Measurements from ENCODE around the gene ATP2B3. TPM values are rescaled to one million over a fixed set of nuclear protein-coding genes. Genes with fewer than 3 reads are reported as not detected.
A peak's percentile ranks its signal among the peaks of the same experiment; 100 is the strongest.
"Not testable (repeated sequence)": the region's sequence is repeated elsewhere in the genome, so short reads cannot be mapped to it uniquely, and the experiment has no call there.

ATP2B3 gene
- total RNA-seq, 1 donor from 2014 or later: 0.60 TPM

- Mint-ChIP-seq H3K4me3 (ENCODE audit: low read depth) (peak overlapping the region; percentile 74), H3K4me1 (ENCODE audit: low read depth) (peaks cover 8% of the 10 kb centered on the region), H3K27me3 (peaks cover 4% of the 10 kb centered on the region), H3K9me3 (ENCODE audit: low read depth) (peaks cover 7% of the 10 kb centered on the region), H3K36me3 (ENCODE audit: insufficient read depth) (peaks cover 7% of the 10 kb centered on the region), H3K27ac (no peak overlapping the region)
- DNase-seq (ENCODE audit: low spot score, unreplicated experiment): no peak
- TF ChIP-seq, protein P1, sequence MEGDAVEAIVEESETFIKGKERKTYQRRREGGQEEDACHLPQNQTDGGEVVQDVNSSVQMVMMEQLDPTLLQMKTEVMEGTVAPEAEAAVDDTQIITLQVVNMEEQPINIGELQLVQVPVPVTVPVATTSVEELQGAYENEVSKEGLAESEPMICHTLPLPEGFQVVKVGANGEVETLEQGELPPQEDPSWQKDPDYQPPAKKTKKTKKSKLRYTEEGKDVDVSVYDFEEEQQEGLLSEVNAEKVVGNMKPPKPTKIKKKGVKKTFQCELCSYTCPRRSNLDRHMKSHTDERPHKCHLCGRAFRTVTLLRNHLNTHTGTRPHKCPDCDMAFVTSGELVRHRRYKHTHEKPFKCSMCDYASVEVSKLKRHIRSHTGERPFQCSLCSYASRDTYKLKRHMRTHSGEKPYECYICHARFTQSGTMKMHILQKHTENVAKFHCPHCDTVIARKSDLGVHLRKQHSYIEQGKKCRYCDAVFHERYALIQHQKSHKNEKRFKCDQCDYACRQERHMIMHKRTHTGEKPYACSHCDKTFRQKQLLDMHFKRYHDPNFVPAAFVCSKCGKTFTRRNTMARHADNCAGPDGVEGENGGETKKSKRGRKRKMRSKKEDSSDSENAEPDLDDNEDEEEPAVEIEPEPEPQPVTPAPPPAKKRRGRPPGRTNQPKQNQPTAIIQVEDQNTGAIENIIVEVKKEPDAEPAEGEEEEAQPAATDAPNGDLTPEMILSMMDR (IDR thresholded peaks at IDR 0.05; ENCODE audit: unreplicated experiment): no peak
These were observed 82.6 kb downstream of the ATP2B3 start for GRCh38 chrX:153600032-153600373.

DNA sequence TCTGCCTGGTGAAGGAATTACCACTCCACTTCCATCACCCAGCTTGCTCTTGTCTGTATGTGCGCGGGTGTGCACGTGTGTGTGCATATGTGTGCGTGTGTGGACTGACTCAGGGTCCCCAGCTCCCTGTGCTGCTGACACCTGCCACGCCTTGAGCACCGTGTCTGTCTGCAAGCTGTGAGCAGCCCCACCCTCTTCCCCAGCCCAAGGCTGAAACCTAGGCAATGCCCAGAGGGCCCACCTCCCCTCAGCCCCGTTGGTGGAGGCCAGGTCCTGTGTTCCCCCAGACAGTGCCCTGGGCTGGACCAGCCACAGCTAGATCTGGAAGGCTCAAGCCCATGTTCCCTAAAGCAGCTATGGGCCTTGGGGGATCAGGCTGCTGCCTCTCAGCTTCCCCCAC, 83.5 kb downstream of the ATP2B3 start:
- H3K27me3 Mint-ChIP-seq: peaks cover 4% of the 10 kb centered on the region
- no peak for DNase-seq (ENCODE audit: low spot score, unreplicated experiment)
- H3K4me3 Mint-ChIP-seq (ENCODE audit: low read depth): peak overlapping the region; percentile 29
- no peak overlapping the region for H3K27ac Mint-ChIP-seq
- TF ChIP-seq, protein P1 (IDR thresholded peaks at IDR 0.05; ENCODE audit: unreplicated experiment): no peak
- H3K9me3 Mint-ChIP-seq (ENCODE audit: low read depth): peaks cover 7% of the 10 kb centered on the region
- H3K36me3 Mint-ChIP-seq (ENCODE audit: insufficient read depth): peaks cover 3% of the 10 kb centered on the region
- peaks cover 8% of the 10 kb centered on the region for H3K4me1 Mint-ChIP-seq (ENCODE audit: low read depth)

DNA sequence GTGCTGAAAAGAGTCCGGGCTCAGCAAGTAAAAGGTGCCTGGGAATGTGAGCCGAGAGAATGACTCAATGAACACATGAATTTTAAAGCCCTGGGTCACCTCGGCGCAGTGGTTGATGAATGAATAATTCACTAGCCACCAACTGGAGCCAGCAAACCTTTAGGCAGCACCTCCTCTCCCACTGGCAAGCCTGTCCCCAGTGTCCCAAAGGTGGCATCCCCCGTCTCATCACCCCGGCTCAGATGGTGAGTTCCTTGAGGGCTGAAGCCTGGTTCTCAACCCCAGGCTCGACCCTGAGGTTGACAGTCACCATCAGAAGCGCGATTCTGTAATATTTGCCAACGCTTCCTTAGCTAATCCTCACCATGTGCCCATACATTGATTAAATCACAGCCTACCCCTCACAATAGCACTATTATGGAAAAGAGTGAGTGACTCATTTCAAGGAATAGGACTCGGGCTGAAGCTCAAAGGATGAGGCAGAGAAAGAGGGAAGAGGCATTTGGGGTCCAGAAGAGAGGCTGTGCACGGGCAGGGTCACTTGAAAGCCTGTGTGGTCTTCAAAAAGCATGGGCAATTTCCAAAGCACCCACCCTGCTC, 84.2 kb downstream of the ATP2B3 start:
- H3K27ac Mint-ChIP-seq: no peak overlapping the region
- H3K4me1 Mint-ChIP-seq (ENCODE audit: low read depth): peaks cover 8% of the 10 kb centered on the region
- TF ChIP-seq, protein P1 (IDR thresholded peaks at IDR 0.05; ENCODE audit: unreplicated experiment): no peak
- H3K36me3 Mint-ChIP-seq (ENCODE audit: insufficient read depth): peaks cover 2% of the 10 kb centered on the region
- peaks cover 7% of the 10 kb centered on the region for H3K9me3 Mint-ChIP-seq (ENCODE audit: low read depth)
- H3K4me3 Mint-ChIP-seq (ENCODE audit: low read depth): peak overlapping the region; percentile 21
- no peak for DNase-seq (ENCODE audit: low spot score, unreplicated experiment)
- H3K27me3 Mint-ChIP-seq: peaks cover 7% of the 10 kb centered on the region

DNA sequence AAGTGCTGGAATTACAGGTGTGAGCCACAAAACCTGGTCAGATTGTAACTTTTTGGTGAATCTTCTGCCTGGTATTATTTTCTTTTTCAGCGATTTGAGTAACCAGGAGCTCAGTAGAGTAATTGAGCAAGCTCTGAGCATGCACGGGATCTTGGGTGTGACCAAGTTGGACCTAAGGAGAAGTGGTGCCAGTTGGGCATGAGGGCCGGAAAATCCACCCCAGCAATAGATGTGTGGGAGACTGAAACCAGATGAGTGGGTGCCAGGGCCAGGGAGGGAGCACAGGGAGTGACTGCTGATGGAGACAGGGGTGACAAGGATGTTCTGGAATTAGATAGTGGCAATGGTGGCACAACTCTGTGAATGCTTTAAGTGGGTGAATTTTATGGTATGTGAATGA, 85.2 kb downstream of the ATP2B3 start:
- Mint-ChIP-seq H3K4me3 (ENCODE audit: low read depth) (no peak overlapping the region), H3K27me3 (peaks cover 17% of the 10 kb centered on the region), H3K9me3 (ENCODE audit: low read depth) (peaks cover 7% of the 10 kb centered on the region), H3K36me3 (ENCODE audit: insufficient read depth) (peaks cover 2% of the 10 kb centered on the region), H3K4me1 (ENCODE audit: low read depth) (peaks cover 8% of the 10 kb centered on the region), H3K27ac (no peak overlapping the region)
- DNase-seq (ENCODE audit: low spot score, unreplicated experiment): no peak
- TF ChIP-seq, protein P1 (IDR thresholded peaks at IDR 0.05; ENCODE audit: unreplicated experiment): no peak

DNA sequence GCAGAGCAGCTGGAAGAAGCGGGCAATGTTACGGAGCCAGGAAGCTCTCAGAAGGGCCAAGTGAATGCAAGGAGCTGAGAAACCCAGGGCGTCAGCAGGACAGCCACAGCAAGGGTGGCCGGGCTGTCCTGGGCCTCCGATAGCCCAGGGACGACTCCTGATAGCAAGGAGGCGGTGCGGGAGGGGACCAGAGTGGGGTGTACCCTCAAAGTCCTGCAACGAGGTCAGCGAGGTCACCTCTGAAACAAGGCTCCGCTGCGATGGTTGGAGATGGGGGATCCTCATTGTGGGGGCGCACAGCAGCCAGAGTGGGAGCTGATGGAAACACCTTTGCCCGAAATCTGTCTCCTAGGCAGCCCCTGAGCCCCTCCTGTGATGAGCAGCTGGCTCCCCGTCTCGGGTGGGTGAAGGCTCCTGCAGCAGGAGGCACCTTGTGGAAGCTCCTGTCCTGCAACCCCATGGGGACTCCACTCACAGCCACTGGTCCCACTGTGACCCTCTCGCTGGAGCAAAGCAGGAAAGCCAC, 85.8 kb downstream of the ATP2B3 start:
- Mint-ChIP-seq H3K9me3 (ENCODE audit: low read depth) (peaks cover 4% of the 10 kb centered on the region), H3K36me3 (ENCODE audit: insufficient read depth) (peaks cover 2% of the 10 kb centered on the region), H3K4me3 (ENCODE audit: low read depth) (no peak overlapping the region), H3K27me3 (peaks cover 17% of the 10 kb centered on the region), H3K4me1 (ENCODE audit: low read depth) (peaks cover 6% of the 10 kb centered on the region), H3K27ac (no peak overlapping the region)
- DNase-seq (ENCODE audit: low spot score, unreplicated experiment): no peak
- TF ChIP-seq, protein P1 (IDR thresholded peaks at IDR 0.05; ENCODE audit: unreplicated experiment): no peak

GRCh38 chrX:153604666-153605380, 87.4 kb downstream of the ATP2B3 start:
- Mint-ChIP-seq H3K9me3 (ENCODE audit: low read depth) (peaks cover 11% of the 10 kb centered on the region), H3K27me3 (peaks cover 25% of the 10 kb centered on the region)
- H3K27ac Mint-ChIP-seq; H3K4me3 Mint-ChIP-seq (ENCODE audit: low read depth); DNase-seq (ENCODE audit: low spot score, unreplicated experiment); H3K4me1 Mint-ChIP-seq (ENCODE audit: low read depth); H3K36me3 Mint-ChIP-seq (ENCODE audit: insufficient read depth): not testable (repeated sequence)
